Measurements from ENCODE around the gene SPATS2.

- TF ChIP-seq, protein P1, sequence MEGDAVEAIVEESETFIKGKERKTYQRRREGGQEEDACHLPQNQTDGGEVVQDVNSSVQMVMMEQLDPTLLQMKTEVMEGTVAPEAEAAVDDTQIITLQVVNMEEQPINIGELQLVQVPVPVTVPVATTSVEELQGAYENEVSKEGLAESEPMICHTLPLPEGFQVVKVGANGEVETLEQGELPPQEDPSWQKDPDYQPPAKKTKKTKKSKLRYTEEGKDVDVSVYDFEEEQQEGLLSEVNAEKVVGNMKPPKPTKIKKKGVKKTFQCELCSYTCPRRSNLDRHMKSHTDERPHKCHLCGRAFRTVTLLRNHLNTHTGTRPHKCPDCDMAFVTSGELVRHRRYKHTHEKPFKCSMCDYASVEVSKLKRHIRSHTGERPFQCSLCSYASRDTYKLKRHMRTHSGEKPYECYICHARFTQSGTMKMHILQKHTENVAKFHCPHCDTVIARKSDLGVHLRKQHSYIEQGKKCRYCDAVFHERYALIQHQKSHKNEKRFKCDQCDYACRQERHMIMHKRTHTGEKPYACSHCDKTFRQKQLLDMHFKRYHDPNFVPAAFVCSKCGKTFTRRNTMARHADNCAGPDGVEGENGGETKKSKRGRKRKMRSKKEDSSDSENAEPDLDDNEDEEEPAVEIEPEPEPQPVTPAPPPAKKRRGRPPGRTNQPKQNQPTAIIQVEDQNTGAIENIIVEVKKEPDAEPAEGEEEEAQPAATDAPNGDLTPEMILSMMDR (IDR thresholded peaks at IDR 0.05) = no peak
- no peak for TF ChIP-seq POLR2A (IDR thresholded peaks at IDR 0.05)
Measured at GRCh38 chr12:49563951-49564685, 196.9 kb downstream of the SPATS2 start.
